HepG2 (cell line): Measurements from ENCODE around the gene RTP2. TPM values are rescaled to one million over a fixed set of nuclear protein-coding genes. Genes with fewer than 3 reads are reported as not detected.
A peak's percentile ranks its signal among the peaks of the same experiment; 100 is the strongest.

ENCODE experiments used
- ATF2 ChIP-seq: sonication (generic); formaldehyde crosslinking; IDR thresholded peaks from 2 replicates; pipeline ENCODE4 v1.4.0; 2020; ENCODE audit warnings: missing genetic modification reagents
- CBFB ChIP-seq: sonication (generic); formaldehyde crosslinking; IDR thresholded peaks from 2 replicates; pipeline ENCODE4 v1.4.0; 2020; ENCODE audit warnings: missing genetic modification reagents
- CSRNP1 ChIP-seq: sonication (generic); formaldehyde crosslinking; IDR thresholded peaks from 2 replicates; pipeline ENCODE4 v1.8.1; 2023; ENCODE audit warnings: mild to moderate bottlenecking, missing genetic modification reagents
- CTCF ChIP-seq: sonication (generic); formaldehyde crosslinking; IDR thresholded peaks from 2 replicates; pipeline ENCODE4 v1.5.0; 2020; ENCODE audit warnings: mild to moderate bottlenecking, missing genetic modification reagents, moderate library complexity
- HMGXB3 ChIP-seq: sonication (generic); formaldehyde crosslinking; IDR thresholded peaks from 2 replicates; pipeline ENCODE4 v1.4.0; 2020; ENCODE audit warnings: missing genetic modification reagents, borderline replicate concordance
- IRX3 ChIP-seq: sonication (generic); formaldehyde crosslinking; IDR thresholded peaks from 2 replicates; pipeline ENCODE4 v1.8.1; 2023; ENCODE audit warnings: mild to moderate bottlenecking, low read depth, missing genetic modification reagents, borderline replicate concordance
- JUND ChIP-seq: sonication (generic); formaldehyde crosslinking; IDR thresholded peaks from 2 replicates; pipeline ENCODE4 v1.8.0; 2022; ENCODE audit warnings: mild to moderate bottlenecking, missing genetic modification reagents
- SIN3A ChIP-seq: IDR thresholded peaks from 2 replicates; pipeline ENCODE4 v1.6.1; 2011; ENCODE audit warnings: low read depth, mild to moderate bottlenecking, control low read depth, low read length, borderline replicate concordance
- THAP9 ChIP-seq: sonication (generic); formaldehyde crosslinking; IDR thresholded peaks from 2 replicates; pipeline ENCODE4; 2020; ENCODE audit warnings: missing genetic modification reagents, mild to moderate bottlenecking, borderline replicate concordance
- ZSCAN30 ChIP-seq: sonication (generic); formaldehyde crosslinking; IDR thresholded peaks from 2 replicates; pipeline ENCODE4 v1.5.0; 2020; ENCODE audit warnings: mild to moderate bottlenecking, missing genetic modification reagents
- polyA plus RNA-seq, 8 experiments: library from polyadenylated mRNA; depleted of rRNA in 3 of 8; stranded (reverse) in 7 of 8; unstranded in 1 of 8; fragments of >200 nt; fragmentation: Illumina TruSeq in 4 of 8; extraction: Trizol in 4 of 8; gene quantifications; 2 replicates each; pipeline versions ENCODE4 v1.2.1 to v1.2.3, GENCODE V29; 2011 to 2016; ENCODE audit warnings: low read depth in 4 of 8, missing spikeins in 1 of 8, mixed read lengths in 1 of 8; ENCODE audit not compliant: insufficient read depth in 1 of 8
- total RNA-seq, 5 experiments: library from RNA; depleted of rRNA; stranded (reverse); fragments of >200 nt; fragmentation: Illumina TruSeq; extraction: Trizol; gene quantifications; 2 replicates each; pipeline ENCODE4 v1.2.3, GENCODE V29; 2016; ENCODE audit warnings: low read depth in 1 of 5
- TF ChIP-seq, protein P1 (sequence below): sonication (generic); formaldehyde crosslinking; conservative IDR thresholded peaks from 2 replicates; pipeline ENCODE4 v1.8.0; 2022; ENCODE audit warnings: mild to moderate bottlenecking, moderate library complexity, missing genetic modification reagents
- TF ChIP-seq, protein P2 (sequence below): sonication (generic); formaldehyde crosslinking; IDR thresholded peaks from 2 replicates; pipeline ENCODE4 v1.5.0; 2020; ENCODE audit warnings: mild to moderate bottlenecking, low read depth, missing genetic modification reagents, borderline replicate concordance

RTP2 gene
- total and polyA plus RNA-seq, 2 of the 13 experiments (the other 11 are each of a cell fraction or from before 2014, with no cell fraction given): not detected

DNA sequence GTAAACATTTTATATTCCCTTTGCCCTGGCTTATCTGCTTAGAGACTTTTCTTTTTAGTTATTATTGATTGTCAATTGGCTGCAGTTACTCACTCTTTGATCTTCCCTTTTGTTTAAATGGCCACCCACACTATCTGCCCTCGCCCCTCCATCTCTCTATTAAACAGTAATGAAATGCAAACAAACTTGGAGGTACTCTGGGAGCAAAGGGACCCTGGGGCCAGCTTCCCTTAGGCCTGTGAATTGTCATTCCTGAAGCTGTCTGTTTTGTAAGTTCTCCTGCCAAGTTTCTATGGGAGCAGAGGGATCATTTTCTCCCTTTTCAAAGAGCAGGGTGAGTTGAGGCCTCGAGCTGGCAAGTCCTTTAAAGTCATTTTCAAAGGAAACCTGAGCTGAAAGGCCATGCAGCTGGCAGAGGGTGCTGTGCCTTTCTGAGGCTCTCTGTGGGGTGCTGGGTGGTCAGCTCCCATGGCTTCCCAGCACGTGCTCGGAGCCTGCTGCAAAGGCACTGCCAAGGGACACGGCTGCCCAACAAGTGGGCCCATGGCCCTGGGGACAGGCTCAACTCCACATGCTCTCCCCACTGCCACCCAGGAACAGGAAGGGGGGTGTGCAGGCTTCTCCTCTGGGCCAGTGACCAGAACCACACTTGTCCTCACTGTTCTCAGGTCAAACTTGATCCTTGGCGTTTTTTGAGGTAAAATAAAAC, 17.4 kb upstream of the RTP2 start (continued):
- TF ChIP-seq HMGXB3 (no peak), SIN3A (no peak), ZSCAN30 (CRISPR knock-in tag) (no peak), THAP9 (CRISPR knock-in tag) (no peak), CSRNP1 (CRISPR knock-in tag) (0 out of 2 replicates have a peak, but pooled peaks have one; percentile 43), JUND (CRISPR knock-in tag) (no peak), CTCF (CRISPR knock-in tag) (0 out of 2 replicates have a peak, but pooled peaks have one; percentile 33), IRX3 (no peak), ATF2 (CRISPR knock-in tag) (no peak), CBFB (CRISPR knock-in tag) (0 out of 2 replicates have a peak, but pooled peaks have one; percentile 32)
- TF ChIP-seq, protein P1, sequence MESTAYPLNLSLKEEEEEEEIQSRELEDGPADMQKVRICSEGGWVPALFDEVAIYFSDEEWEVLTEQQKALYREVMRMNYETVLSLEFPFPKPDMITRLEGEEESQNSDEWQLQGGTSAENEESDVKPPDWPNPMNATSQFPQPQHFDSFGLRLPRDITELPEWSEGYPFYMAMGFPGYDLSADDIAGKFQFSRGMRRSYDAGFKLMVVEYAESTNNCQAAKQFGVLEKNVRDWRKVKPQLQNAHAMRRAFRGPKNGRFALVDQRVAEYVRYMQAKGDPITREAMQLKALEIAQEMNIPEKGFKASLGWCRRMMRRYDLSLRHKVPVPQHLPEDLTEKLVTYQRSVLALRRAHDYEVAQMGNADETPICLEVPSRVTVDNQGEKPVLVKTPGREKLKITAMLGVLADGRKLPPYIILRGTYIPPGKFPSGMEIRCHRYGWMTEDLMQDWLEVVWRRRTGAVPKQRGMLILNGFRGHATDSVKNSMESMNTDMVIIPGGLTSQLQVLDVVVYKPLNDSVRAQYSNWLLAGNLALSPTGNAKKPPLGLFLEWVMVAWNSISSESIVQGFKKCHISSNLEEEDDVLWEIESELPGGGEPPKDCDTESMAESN (CRISPR knock-in tag): peak; percentile 59
- TF ChIP-seq, protein P2, sequence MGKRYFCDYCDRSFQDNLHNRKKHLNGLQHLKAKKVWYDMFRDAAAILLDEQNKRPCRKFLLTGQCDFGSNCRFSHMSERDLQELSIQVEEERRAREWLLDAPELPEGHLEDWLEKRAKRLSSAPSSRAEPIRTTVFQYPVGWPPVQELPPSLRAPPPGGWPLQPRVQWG (CRISPR knock-in tag): no peak
